HepG2 (cell line): ENCODE measurements around the gene PDGFRB. TPM values are rescaled to one million over a fixed set of nuclear protein-coding genes. Genes with fewer than 3 reads are reported as not detected.
A peak's percentile ranks its signal among the peaks of the same experiment; 100 is the strongest.

Experiments used
- AGO1 ChIP-seq: fragments of 200-400 bp; formaldehyde crosslinking; IDR thresholded peaks from 2 replicates; pipeline ENCODE4 v1.6.1; 2017; ENCODE audit warnings: mild to moderate bottlenecking, low read depth, low read length, moderate library complexity; ENCODE audit not compliant: poor library complexity, severe bottlenecking
- BRCA1 ChIP-seq: sonication (generic); formaldehyde crosslinking; IDR thresholded peaks from 2 replicates; pipeline ENCODE4 v1.4.0; 2020; ENCODE audit warnings: missing genetic modification reagents
- ELF4 ChIP-seq: sonication (generic); formaldehyde crosslinking; IDR thresholded peaks from 2 replicates; pipeline ENCODE4 v1.5.0; 2020; ENCODE audit warnings: missing genetic modification reagents, mild to moderate bottlenecking, moderate library complexity, borderline replicate concordance
- GATAD2A ChIP-seq: IDR thresholded peaks from 2 replicates; pipeline ENCODE4 v1.6.1; 2016
- HNRNPL ChIP-seq: fragments of 200-400 bp; formaldehyde crosslinking; IDR thresholded peaks from 2 replicates; pipeline ENCODE4 v1.6.1; 2017; ENCODE audit warnings: mild to moderate bottlenecking, low read depth, low read length
- KAT7 ChIP-seq: IDR thresholded peaks from 2 replicates; pipeline ENCODE4 v1.6.1; 2018; ENCODE audit warnings: borderline replicate concordance, missing compliant biosample characterization
- SIN3B ChIP-seq: fragments of 150-350 bp; IDR thresholded peaks from 2 replicates; pipeline ENCODE4 v1.6.1; 2014; ENCODE audit warnings: low read length
- TCF7 ChIP-seq: sonication (generic); IDR thresholded peaks from 2 replicates; pipeline ENCODE4 v1.6.1; 2016; ENCODE audit warnings: antibody characterized with exemption, low read depth
- TOE1 ChIP-seq: sonication (generic); formaldehyde crosslinking; IDR thresholded peaks from 2 replicates; pipeline ENCODE4 v1.4.0; 2020; ENCODE audit warnings: mild to moderate bottlenecking, missing genetic modification reagents
- ZBTB20 ChIP-seq: sonication (generic); formaldehyde crosslinking; IDR thresholded peaks from 2 replicates; pipeline ENCODE4 v1.8.1; 2023; ENCODE audit warnings: missing genetic modification reagents, low read depth, mild to moderate bottlenecking, borderline replicate concordance
- ZNF549 ChIP-seq: sonication (generic); formaldehyde crosslinking; IDR thresholded peaks from 2 replicates; pipeline ENCODE4 v1.5.0; 2020; ENCODE audit warnings: missing genetic modification reagents
- ZNF572 ChIP-seq: sonication (generic); formaldehyde crosslinking; IDR thresholded peaks from 2 replicates; pipeline ENCODE4 v1.5.1; 2020; ENCODE audit warnings: mild to moderate bottlenecking, missing genetic modification reagents
- ZNF792 ChIP-seq: IDR thresholded peaks from 2 replicates; pipeline ENCODE4 v1.6.1; 2016
- polyA plus RNA-seq, 8 experiments: library from polyadenylated mRNA; depleted of rRNA in 3 of 8; stranded (reverse) in 7 of 8; unstranded in 1 of 8; fragments of >200 nt; fragmentation: Illumina TruSeq in 4 of 8; extraction: Trizol in 4 of 8; gene quantifications; 2 replicates each; pipeline versions ENCODE4 v1.2.1 to v1.2.3, GENCODE V29; 2011 to 2016; ENCODE audit warnings: low read depth in 4 of 8, missing spikeins in 1 of 8, mixed read lengths in 1 of 8; ENCODE audit not compliant: insufficient read depth in 1 of 8
- total RNA-seq, 5 experiments: library from RNA; depleted of rRNA; stranded (reverse); fragments of >200 nt; fragmentation: Illumina TruSeq; extraction: Trizol; gene quantifications; 2 replicates each; pipeline ENCODE4 v1.2.3, GENCODE V29; 2016; ENCODE audit warnings: low read depth in 1 of 5
- TF ChIP-seq, protein P1 (sequence below): sonication (generic); formaldehyde crosslinking; conservative IDR thresholded peaks from 2 replicates; pipeline ENCODE4 v1.4.0; 2020; ENCODE audit warnings: mild to moderate bottlenecking, missing genetic modification reagents, moderate library complexity
- TF ChIP-seq, protein P2 (sequence below): sonication (generic); formaldehyde crosslinking; IDR thresholded peaks from 2 replicates; pipeline ENCODE4 v1.4.0; 2020; ENCODE audit warnings: missing genetic modification reagents
- TF ChIP-seq, protein P3 (sequence below): sonication (generic); formaldehyde crosslinking; IDR thresholded peaks from 2 replicates; pipeline ENCODE4 v1.4.0; 2020; ENCODE audit warnings: low read depth, mild to moderate bottlenecking, missing genetic modification reagents
- TF ChIP-seq, protein P4 (sequence below): sonication (generic); formaldehyde crosslinking; IDR thresholded peaks from 2 replicates; pipeline ENCODE4 v1.8.0; 2023; ENCODE audit warnings: mild to moderate bottlenecking, missing genetic modification reagents
- TF ChIP-seq, protein P5 (sequence below): sonication (generic); formaldehyde crosslinking; IDR thresholded peaks from 2 replicates; pipeline ENCODE4 v1.4.0; 2020; ENCODE audit warnings: missing genetic modification reagents, borderline replicate concordance

Gene PDGFRB
- total and polyA plus RNA-seq, 2 of the 13 experiments (the other 11 are each of a cell fraction or from before 2014, with no cell fraction given) = 4.0 to 21.0 TPM

DNA sequence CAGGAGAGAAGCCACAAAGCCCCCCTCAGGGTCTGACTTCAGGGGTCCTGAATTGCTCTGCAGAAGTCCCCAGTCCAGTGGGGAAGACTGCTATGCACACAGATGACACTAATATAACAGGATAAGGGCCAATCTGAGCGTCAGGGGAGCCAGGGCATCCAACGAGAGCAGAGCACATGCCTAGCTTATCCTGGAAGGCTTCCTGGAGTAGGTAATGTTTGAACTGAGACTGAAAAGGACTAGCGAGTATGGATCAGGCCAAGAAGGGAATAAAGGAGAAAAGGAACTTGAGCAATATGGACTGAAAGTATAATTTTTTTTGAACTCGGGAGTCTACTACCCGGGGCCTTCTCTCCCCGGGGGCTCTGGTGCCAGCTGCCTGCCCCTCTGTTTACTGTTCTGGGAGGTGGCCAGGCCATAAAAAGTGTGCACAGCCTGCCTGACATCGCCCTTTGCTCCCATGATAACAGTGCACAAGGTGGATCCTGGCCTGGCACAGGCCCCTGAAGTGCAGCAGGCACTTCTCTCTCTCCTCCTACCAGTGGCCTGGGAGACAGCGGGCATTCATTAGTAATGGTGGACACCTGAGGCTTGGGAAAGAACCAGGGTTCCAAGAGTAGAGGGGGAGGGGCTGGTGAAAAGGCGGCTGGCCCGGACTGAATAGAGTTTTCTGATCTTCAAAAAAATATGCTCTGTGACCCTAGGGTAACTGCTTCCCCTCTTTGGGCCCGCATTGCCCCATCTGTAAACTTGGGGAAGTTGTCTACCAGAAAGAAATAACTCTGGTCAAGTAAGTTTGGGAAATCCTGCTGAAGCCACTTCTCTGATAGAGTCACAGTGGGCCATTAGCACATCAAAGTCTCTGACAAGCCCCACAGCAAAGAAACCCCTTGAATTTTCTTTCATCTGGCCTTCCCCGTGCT is 29.6 kb upstream of the PDGFRB start (continued):
- TF ChIP-seq, protein P1, sequence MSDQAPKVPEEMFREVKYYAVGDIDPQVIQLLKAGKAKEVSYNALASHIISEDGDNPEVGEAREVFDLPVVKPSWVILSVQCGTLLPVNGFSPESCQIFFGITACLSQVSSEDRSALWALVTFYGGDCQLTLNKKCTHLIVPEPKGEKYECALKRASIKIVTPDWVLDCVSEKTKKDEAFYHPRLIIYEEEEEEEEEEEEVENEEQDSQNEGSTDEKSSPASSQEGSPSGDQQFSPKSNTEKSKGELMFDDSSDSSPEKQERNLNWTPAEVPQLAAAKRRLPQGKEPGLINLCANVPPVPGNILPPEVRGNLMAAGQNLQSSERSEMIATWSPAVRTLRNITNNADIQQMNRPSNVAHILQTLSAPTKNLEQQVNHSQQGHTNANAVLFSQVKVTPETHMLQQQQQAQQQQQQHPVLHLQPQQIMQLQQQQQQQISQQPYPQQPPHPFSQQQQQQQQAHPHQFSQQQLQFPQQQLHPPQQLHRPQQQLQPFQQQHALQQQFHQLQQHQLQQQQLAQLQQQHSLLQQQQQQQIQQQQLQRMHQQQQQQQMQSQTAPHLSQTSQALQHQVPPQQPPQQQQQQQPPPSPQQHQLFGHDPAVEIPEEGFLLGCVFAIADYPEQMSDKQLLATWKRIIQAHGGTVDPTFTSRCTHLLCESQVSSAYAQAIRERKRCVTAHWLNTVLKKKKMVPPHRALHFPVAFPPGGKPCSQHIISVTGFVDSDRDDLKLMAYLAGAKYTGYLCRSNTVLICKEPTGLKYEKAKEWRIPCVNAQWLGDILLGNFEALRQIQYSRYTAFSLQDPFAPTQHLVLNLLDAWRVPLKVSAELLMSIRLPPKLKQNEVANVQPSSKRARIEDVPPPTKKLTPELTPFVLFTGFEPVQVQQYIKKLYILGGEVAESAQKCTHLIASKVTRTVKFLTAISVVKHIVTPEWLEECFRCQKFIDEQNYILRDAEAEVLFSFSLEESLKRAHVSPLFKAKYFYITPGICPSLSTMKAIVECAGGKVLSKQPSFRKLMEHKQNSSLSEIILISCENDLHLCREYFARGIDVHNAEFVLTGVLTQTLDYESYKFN (CRISPR knock-in tag) = 0 out of 2 replicates have a peak, but pooled peaks have one; percentile 27
- TF ChIP-seq ZNF549 (no peak), AGO1 (no peak), HNRNPL (peak; percentile 90), GATAD2A (CRISPR knock-in tag) (0 out of 2 replicates have a peak, but pooled peaks have one; percentile 18), SIN3B (no peak), ZBTB20 (CRISPR knock-in tag) (no peak), BRCA1 (CRISPR knock-in tag) (no peak), KAT7 (CRISPR knock-in tag) (no peak), ZNF572 (no peak), ELF4 (no peak), TCF7 (no peak), TOE1 (CRISPR knock-in tag) (no peak), ZNF792 (no peak)
- TF ChIP-seq, protein P2, sequence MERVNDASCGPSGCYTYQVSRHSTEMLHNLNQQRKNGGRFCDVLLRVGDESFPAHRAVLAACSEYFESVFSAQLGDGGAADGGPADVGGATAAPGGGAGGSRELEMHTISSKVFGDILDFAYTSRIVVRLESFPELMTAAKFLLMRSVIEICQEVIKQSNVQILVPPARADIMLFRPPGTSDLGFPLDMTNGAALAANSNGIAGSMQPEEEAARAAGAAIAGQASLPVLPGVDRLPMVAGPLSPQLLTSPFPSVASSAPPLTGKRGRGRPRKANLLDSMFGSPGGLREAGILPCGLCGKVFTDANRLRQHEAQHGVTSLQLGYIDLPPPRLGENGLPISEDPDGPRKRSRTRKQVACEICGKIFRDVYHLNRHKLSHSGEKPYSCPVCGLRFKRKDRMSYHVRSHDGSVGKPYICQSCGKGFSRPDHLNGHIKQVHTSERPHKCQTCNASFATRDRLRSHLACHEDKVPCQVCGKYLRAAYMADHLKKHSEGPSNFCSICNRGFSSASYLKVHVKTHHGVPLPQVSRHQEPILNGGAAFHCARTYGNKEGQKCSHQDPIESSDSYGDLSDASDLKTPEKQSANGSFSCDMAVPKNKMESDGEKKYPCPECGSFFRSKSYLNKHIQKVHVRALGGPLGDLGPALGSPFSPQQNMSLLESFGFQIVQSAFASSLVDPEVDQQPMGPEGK (CRISPR knock-in tag) = peak; percentile 54; the same call in 1 of the 2 replicates
- TF ChIP-seq, protein P3, sequence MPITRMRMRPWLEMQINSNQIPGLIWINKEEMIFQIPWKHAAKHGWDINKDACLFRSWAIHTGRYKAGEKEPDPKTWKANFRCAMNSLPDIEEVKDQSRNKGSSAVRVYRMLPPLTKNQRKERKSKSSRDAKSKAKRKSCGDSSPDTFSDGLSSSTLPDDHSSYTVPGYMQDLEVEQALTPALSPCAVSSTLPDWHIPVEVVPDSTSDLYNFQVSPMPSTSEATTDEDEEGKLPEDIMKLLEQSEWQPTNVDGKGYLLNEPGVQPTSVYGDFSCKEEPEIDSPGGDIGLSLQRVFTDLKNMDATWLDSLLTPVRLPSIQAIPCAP = no peak
- TF ChIP-seq, protein P4, sequence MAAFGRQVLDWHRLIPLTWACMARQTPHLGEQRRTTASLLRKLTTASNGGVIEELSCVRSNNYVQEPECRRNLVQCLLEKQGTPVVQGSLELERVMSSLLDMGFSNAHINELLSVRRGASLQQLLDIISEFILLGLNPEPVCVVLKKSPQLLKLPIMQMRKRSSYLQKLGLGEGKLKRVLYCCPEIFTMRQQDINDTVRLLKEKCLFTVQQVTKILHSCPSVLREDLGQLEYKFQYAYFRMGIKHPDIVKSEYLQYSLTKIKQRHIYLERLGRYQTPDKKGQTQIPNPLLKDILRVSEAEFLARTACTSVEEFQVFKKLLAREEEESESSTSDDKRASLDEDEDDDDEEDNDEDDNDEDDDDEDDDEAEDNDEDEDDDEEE (CRISPR knock-in tag) = no peak
- TF ChIP-seq, protein P5, sequence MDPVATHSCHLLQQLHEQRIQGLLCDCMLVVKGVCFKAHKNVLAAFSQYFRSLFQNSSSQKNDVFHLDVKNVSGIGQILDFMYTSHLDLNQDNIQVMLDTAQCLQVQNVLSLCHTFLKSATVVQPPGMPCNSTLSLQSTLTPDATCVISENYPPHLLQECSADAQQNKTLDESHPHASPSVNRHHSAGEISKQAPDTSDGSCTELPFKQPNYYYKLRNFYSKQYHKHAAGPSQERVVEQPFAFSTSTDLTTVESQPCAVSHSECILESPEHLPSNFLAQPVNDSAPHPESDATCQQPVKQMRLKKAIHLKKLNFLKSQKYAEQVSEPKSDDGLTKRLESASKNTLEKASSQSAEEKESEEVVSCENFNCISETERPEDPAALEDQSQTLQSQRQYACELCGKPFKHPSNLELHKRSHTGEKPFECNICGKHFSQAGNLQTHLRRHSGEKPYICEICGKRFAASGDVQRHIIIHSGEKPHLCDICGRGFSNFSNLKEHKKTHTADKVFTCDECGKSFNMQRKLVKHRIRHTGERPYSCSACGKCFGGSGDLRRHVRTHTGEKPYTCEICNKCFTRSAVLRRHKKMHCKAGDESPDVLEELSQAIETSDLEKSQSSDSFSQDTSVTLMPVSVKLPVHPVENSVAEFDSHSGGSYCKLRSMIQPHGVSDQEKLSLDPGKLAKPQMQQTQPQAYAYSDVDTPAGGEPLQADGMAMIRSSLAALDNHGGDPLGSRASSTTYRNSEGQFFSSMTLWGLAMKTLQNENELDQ (CRISPR knock-in tag) = no peak
